Endodermal cell (in vitro differentiated cells): ENCODE results near the gene NADSYN1. TPM values are rescaled to one million over a fixed set of nuclear protein-coding genes. Genes with fewer than 3 reads are reported as not detected.
A peak's percentile ranks its signal among the peaks of the same experiment; 100 is the strongest.

ENCODE experiments used
- DNase-seq: peaks from one replicate; pipeline ENCODE4 v3.0.0-alpha.2; 2017
- H3K27ac ChIP-seq: 2 replicates; pipeline ENCODE4 v1.5.1; 2013; ENCODE audit warnings: mild to moderate bottlenecking, low read depth, low read length, moderate library complexity
- H3K27me3 ChIP-seq: 2 replicates; pipeline ENCODE4 v1.6.1; 2013; ENCODE audit warnings: mild to moderate bottlenecking, low read length, moderate library complexity; ENCODE audit not compliant: insufficient read depth, control insufficient read depth, poor library complexity, severe bottlenecking
- H3K36me3 ChIP-seq: 2 replicates; pipeline ENCODE4 v1.7.0; 2013; ENCODE audit warnings: mild to moderate bottlenecking, low read length, moderate library complexity; ENCODE audit not compliant: control insufficient read depth, insufficient read depth
- H3K4me1 ChIP-seq: one replicate; pipeline ENCODE4 v1.7.0; 2013; ENCODE audit warnings: low read length; ENCODE audit not compliant: control insufficient read depth, insufficient read depth
- H3K4me3 ChIP-seq: 2 replicates; pipeline ENCODE4 v1.5.1; 2013; ENCODE audit warnings: mild to moderate bottlenecking, low read length, moderate library complexity
- H3K9ac ChIP-seq: 2 replicates; pipeline ENCODE4 v1.6.1; 2013; ENCODE audit warnings: mild to moderate bottlenecking, low read length, moderate library complexity; ENCODE audit not compliant: poor library complexity, severe bottlenecking; ENCODE audit errors: extremely low read depth
- H3K9me3 ChIP-seq: 2 replicates; pipeline ENCODE4 v1.6.1; 2013; ENCODE audit warnings: mild to moderate bottlenecking, low read length, moderate library complexity; ENCODE audit not compliant: control insufficient read depth
- H3K27ac Mint-ChIP-seq: 2 replicates; pipeline ENCODE4 v1.8.0; 2020; ENCODE audit warnings: mixed read lengths
- H3K27me3 Mint-ChIP-seq: 2 replicates; pipeline ENCODE4 v1.8.0; 2021; ENCODE audit warnings: mild to moderate bottlenecking, mixed read lengths; ENCODE audit not compliant: insufficient read depth
- H3K36me3 Mint-ChIP-seq: 2 replicates; pipeline ENCODE4 v1.8.0; 2020; ENCODE audit warnings: low read depth, mixed read lengths
- H3K4me1 Mint-ChIP-seq: 2 replicates; pipeline ENCODE4 v1.8.0; 2020; ENCODE audit warnings: mixed read lengths
- H3K4me3 Mint-ChIP-seq: 2 replicates; pipeline ENCODE4 v1.8.0; 2020; ENCODE audit warnings: mild to moderate bottlenecking, moderate library complexity, mixed read lengths
- H3K9me3 Mint-ChIP-seq: 2 replicates; pipeline ENCODE4 v1.8.0; 2020; ENCODE audit warnings: mild to moderate bottlenecking, mixed read lengths
- WGBS, 2 experiments: methylation state at CpG; one replicate each; pipeline versions ENCODE4 v1.1.5 to v1.1.7; 2013; ENCODE audit warnings: missing lambda C conversion rate in 2 of 2, mixed read lengths in 1 of 2; ENCODE audit not compliant: insufficient coverage in 1 of 2, insufficient read length in 1 of 2; 5-methylcytosine and 5-hydroxymethylcytosine counted together
- total RNA-seq, 2 donors: library from RNA; stranded (reverse); fragmentation: NEBNext Ultra II Directional in 1 of 2; extraction: Animal tissue kit (Norgen Biotek cat#: 25700) in 1 of 2; gene quantifications; 2 replicates in 1 of 2; 3 replicates in 1 of 2; pipeline ENCODE4 v1.2.1, GENCODE V29; 2021
- TF ChIP-seq, protein P1 (sequence below): fragments of 200-600 bp; sonication (generic); conservative IDR thresholded peaks from 2 replicates; pipeline ENCODE4 v1.5.0; 2021; ENCODE audit warnings: antibody characterized with exemption, mild to moderate bottlenecking

Gene NADSYN1
- total RNA-seq, 2 donors from 2014 or later = 51.9 to 61.6 TPM

DNA sequence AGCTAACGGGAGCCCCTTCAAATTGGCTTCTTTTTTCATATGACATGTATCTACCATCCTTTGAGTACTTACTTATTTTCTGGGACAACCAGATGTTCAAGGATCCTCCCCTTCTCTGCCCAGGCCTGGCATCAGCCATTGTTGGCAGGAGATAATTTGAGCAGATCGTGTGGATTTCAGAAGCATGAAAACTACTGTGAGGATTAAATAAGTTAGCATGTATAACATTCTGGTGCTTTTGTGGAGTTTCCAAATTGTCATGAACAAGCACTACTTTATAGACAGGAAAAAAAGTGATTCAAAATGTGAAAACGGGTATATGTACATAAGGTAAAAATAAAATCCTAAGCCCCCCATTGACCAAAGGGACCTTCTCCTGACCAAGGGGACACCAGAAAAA lies 2.1 kb upstream of the NADSYN1 start:
- H3K27ac ChIP-seq = no peak overlapping the region
- H3K36me3 ChIP-seq = peaks cover 22% of the 10 kb centered on the region
- H3K9ac ChIP-seq = no peak overlapping the region
- peaks cover 10% of the 10 kb centered on the region for H3K9me3 ChIP-seq
- H3K36me3 Mint-ChIP-seq = peaks cover 22% of the 10 kb centered on the region
- H3K27ac Mint-ChIP-seq = no peak overlapping the region
- H3K4me1 Mint-ChIP-seq = peaks cover 42% of the 10 kb centered on the region
- no peak overlapping the region for H3K4me3 Mint-ChIP-seq
- H3K9me3 Mint-ChIP-seq = peaks cover 4% of the 10 kb centered on the region
- peaks cover 2% of the 10 kb centered on the region for H3K4me1 ChIP-seq
- no peak overlapping the region for H3K4me3 ChIP-seq
- WGBS, 2 experiments = 86 to 95% methylated on average over 2 of the region's 3 CpGs
- no peaks in the 10 kb centered on the region for H3K27me3 ChIP-seq
- H3K27me3 Mint-ChIP-seq = no peaks in the 10 kb centered on the region
- TF ChIP-seq, protein P1, sequence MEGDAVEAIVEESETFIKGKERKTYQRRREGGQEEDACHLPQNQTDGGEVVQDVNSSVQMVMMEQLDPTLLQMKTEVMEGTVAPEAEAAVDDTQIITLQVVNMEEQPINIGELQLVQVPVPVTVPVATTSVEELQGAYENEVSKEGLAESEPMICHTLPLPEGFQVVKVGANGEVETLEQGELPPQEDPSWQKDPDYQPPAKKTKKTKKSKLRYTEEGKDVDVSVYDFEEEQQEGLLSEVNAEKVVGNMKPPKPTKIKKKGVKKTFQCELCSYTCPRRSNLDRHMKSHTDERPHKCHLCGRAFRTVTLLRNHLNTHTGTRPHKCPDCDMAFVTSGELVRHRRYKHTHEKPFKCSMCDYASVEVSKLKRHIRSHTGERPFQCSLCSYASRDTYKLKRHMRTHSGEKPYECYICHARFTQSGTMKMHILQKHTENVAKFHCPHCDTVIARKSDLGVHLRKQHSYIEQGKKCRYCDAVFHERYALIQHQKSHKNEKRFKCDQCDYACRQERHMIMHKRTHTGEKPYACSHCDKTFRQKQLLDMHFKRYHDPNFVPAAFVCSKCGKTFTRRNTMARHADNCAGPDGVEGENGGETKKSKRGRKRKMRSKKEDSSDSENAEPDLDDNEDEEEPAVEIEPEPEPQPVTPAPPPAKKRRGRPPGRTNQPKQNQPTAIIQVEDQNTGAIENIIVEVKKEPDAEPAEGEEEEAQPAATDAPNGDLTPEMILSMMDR = no peak
- DNase-seq = no peak

DNA sequence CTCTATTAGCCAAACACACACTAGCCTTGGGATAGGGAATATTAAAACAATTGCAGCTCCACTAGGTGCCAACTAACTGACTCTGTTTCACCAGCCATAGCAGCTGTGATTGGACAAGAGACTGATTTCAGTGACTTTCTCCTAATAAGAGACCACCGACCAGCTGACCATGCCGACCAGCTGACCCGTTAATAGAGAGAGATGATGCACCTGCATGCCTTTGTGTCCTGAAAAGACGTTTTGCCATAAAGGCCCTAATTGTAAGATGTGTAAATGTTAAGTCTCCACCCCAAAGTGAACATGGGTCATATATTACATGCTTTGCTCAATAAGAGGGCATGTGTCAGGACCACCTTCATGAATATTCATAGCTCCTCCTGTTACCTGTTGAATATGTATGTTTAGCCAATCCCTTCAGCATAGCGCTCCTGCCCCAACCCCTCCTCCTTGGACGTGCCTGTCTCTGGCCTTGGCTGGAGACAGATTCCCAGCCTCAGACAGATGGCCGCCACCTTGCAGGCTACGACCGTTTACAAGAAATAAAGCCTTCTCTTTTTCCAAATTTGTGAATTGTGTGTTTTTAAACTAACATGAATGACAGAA lies 1.3 kb upstream of the NADSYN1 start:
- Histone ChIP-seq H3K27ac (no peak overlapping the region), H3K36me3 (peaks cover 22% of the 10 kb centered on the region), H3K9ac (no peak overlapping the region), H3K9me3 (peaks cover 3% of the 10 kb centered on the region), H3K4me1 (peaks cover 2% of the 10 kb centered on the region), H3K4me3 (peak overlapping the region; percentile 88), H3K27me3 (no peaks in the 10 kb centered on the region)
- Mint-ChIP-seq H3K4me3 (peak overlapping the region; percentile 75), H3K4me1 (peaks cover 41% of the 10 kb centered on the region), H3K27ac (peak overlapping the region; percentile 1), H3K9me3 (no peaks in the 10 kb centered on the region), H3K27me3 (no peaks in the 10 kb centered on the region), H3K36me3 (peaks cover 22% of the 10 kb centered on the region)
- 69 to 95% methylated on average over 4 to 9 of the region's 9 CpGs for WGBS, 2 experiments
- peak; percentile 87 for DNase-seq
- TF ChIP-seq, protein P1 = no peak

DNA sequence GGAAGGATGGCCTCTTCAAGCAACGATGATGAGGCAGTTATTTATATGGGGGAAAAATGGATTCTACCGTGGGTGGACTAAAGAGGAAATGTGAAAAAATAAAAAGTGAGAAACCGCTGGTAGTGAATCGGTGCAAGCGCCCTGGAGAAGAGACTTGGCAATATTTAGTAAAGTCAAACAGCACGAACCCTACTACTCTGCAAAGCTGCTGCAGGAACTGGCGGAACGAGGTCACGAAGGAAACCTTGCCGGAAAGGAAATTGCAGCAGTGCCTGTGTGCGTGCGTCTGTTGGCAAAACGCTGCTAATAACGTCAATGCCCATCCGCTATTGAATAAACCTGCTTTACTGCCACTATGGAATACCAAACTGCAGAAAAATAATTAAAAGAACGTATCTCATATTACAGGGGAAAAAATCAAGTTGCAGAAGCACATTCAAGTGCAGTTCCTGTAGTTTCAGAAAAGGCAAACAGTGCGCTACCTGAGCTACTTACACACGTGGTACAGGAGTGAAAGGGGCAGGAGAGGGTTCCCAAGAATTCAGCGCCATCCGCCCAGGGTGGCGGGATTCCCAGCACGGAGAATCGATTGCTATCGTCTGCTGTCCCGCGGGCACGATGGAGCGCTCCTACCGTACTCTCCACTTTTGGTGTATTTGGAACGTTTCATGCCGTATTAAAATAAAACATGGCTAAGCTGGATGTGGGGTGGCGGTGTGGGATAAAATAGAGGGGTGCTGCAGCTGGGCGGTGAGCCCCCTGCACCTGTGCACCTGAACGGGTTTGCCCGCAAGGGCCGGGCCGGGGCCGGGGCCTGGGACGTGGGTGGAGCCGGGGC lies 585 bp upstream of the NADSYN1 start:
- Mint-ChIP-seq H3K4me3 (peak overlapping the region; percentile 75), H3K27ac (peak overlapping the region; percentile 87), H3K36me3 (peaks cover 25% of the 10 kb centered on the region)

More for the DNA sequence above, 585 bp upstream of the NADSYN1 start:
- peaks cover 35% of the 10 kb centered on the region for H3K4me1 Mint-ChIP-seq
- H3K4me1 ChIP-seq = peaks cover 2% of the 10 kb centered on the region
- TF ChIP-seq, protein P1 = no peak
- no peak overlapping the region for H3K27ac ChIP-seq
- no peaks in the 10 kb centered on the region for H3K9me3 Mint-ChIP-seq
- no peaks in the 10 kb centered on the region for H3K9me3 ChIP-seq
- H3K27me3 Mint-ChIP-seq = no peaks in the 10 kb centered on the region
- DNase-seq = no peak
- peaks cover 26% of the 10 kb centered on the region for H3K36me3 ChIP-seq
- H3K9ac ChIP-seq = no peak overlapping the region
- peak overlapping the region; percentile 88 for H3K4me3 ChIP-seq
- 28 to 48% methylated on average over 27 to 40 of the region's 40 CpGs for WGBS, 2 experiments
- no peaks in the 10 kb centered on the region for H3K27me3 ChIP-seq
